ENCODE measurements around the gene MTSS2. TPM values are rescaled to one million over a fixed set of nuclear protein-coding genes. Genes with fewer than 3 reads are reported as not detected.
A peak's percentile ranks its signal among the peaks of the same experiment; 100 is the strongest.

Gene MTSS2
- total RNA-seq, 1 donor from 2014 or later, result 102 TPM

GRCh38 chr16:70712942-70713341 is 27.1 kb upstream of the MTSS2 start:
- Mint-ChIP-seq H3K27ac (peak overlapping the region; percentile 83), H3K4me3 (no peak overlapping the region), H3K36me3 (no peaks in the 10 kb centered on the region), H3K27me3 (ENCODE audit: low read depth) (no peaks in the 10 kb centered on the region), H3K4me1 (peaks cover 60% of the 10 kb centered on the region), H3K9me3 (no peaks in the 10 kb centered on the region)
- no peak for DNase-seq (ENCODE audit: low spot score in 2 of 2, unreplicated experiment in 2 of 2)
- TF ChIP-seq, protein P1, sequence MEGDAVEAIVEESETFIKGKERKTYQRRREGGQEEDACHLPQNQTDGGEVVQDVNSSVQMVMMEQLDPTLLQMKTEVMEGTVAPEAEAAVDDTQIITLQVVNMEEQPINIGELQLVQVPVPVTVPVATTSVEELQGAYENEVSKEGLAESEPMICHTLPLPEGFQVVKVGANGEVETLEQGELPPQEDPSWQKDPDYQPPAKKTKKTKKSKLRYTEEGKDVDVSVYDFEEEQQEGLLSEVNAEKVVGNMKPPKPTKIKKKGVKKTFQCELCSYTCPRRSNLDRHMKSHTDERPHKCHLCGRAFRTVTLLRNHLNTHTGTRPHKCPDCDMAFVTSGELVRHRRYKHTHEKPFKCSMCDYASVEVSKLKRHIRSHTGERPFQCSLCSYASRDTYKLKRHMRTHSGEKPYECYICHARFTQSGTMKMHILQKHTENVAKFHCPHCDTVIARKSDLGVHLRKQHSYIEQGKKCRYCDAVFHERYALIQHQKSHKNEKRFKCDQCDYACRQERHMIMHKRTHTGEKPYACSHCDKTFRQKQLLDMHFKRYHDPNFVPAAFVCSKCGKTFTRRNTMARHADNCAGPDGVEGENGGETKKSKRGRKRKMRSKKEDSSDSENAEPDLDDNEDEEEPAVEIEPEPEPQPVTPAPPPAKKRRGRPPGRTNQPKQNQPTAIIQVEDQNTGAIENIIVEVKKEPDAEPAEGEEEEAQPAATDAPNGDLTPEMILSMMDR (IDR thresholded peaks at IDR 0.05; ENCODE audit: unreplicated experiment), result no peak

DNA sequence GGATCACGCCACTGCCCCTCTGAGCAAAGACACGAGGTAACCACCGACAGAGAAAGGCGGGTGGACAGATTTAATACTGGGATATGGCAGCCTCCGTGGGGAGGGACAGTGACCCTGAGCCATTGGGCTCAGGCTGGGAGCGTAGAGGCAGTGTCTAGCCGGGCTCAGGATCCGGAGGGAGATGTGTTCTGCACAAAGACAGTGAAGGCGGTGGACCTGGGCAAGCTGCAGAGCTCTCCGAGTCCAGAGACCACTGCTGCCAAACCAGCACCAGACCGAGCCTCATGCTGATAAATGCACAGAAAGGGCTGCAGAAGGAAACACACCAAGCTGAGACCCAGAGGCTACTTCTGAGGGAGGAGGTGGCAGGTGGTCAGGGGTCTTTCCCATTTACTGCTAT is 26.5 kb upstream of the MTSS2 start:
- Mint-ChIP-seq H3K27ac (peak overlapping the region; percentile 83), H3K4me1 (peaks cover 64% of the 10 kb centered on the region), H3K4me3 (no peak overlapping the region)

DNA sequence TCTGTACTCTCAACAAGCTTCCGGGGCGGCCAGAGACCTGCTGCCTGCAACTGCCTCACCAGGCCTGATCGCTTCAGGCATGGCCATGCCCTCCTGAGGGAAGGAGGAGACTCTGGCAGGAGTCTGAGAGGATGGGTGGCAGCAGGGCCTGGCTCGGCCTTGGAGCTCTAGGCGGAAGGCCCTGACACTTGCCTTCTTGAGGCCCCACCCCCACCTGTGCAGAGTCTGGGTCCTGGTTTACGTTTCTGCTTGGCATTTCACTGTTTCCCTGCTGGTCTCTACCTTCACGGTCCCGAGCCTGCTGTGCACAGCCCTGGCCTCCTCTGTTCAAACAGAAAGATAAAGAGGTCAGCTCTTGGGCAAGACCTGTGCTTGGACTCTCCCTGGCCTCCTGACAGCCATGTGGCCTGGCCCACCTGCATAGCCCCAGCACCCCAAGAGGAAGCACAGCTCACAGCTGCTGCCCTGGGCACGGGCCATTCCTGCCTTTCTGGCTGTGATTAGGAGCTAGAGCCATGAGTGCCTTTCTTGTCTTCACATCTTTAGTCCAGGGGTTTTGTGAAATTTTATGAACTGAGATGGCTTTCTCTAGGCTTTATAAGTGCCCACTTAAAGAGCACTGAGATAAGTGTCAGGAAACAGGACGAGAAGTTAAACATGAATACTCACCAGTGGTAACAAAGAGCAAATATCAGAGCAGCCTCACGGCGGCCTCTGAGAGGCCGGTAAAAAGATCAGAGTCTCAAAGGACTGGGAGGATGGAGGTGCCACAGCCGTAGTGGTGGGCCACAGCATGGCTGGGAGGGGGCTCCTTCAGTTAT is 25.6 kb upstream of the MTSS2 start:
- DNase-seq (ENCODE audit: low spot score in 2 of 2, unreplicated experiment in 2 of 2), result no peak
- H3K27ac Mint-ChIP-seq, result peak overlapping the region; percentile 83
- H3K27me3 Mint-ChIP-seq (ENCODE audit: low read depth), result no peaks in the 10 kb centered on the region
- no peak overlapping the region for H3K4me3 Mint-ChIP-seq
- H3K9me3 Mint-ChIP-seq, result no peaks in the 10 kb centered on the region
- no peaks in the 10 kb centered on the region for H3K36me3 Mint-ChIP-seq
- TF ChIP-seq, protein P1 (IDR thresholded peaks at IDR 0.05; ENCODE audit: unreplicated experiment), result no peak
- H3K4me1 Mint-ChIP-seq, result peaks cover 69% of the 10 kb centered on the region

More for the DNA sequence above, 26.5 kb upstream of the MTSS2 start:
- Mint-ChIP-seq H3K9me3 (no peaks in the 10 kb centered on the region), H3K27me3 (ENCODE audit: low read depth) (no peaks in the 10 kb centered on the region), H3K36me3 (no peaks in the 10 kb centered on the region)
- no peak for DNase-seq (ENCODE audit: low spot score in 2 of 2, unreplicated experiment in 2 of 2)
- TF ChIP-seq, protein P1 (IDR thresholded peaks at IDR 0.05; ENCODE audit: unreplicated experiment), result no peak

GRCh38 chr16:70710422-70711210 is 24.8 kb upstream of the MTSS2 start:
- Mint-ChIP-seq H3K4me1 (peaks cover 61% of the 10 kb centered on the region), H3K27ac (peak overlapping the region; percentile 50)

GRCh38 chr16:70709942-70710341 is 24.1 kb upstream of the MTSS2 start:
- Mint-ChIP-seq H3K4me3 (no peak overlapping the region), H3K27me3 (ENCODE audit: low read depth) (no peaks in the 10 kb centered on the region), H3K9me3 (no peaks in the 10 kb centered on the region), H3K27ac (no peak overlapping the region), H3K36me3 (no peaks in the 10 kb centered on the region), H3K4me1 (peaks cover 54% of the 10 kb centered on the region)
- TF ChIP-seq, protein P1 (IDR thresholded peaks at IDR 0.05; ENCODE audit: unreplicated experiment), result no peak
- DNase-seq (ENCODE audit: low spot score in 2 of 2, unreplicated experiment in 2 of 2), result no peak

More at GRCh38 chr16:70710422-70711210, 24.8 kb upstream of the MTSS2 start:
- Mint-ChIP-seq H3K4me3 (no peak overlapping the region), H3K9me3 (no peaks in the 10 kb centered on the region), H3K27me3 (ENCODE audit: low read depth) (no peaks in the 10 kb centered on the region), H3K36me3 (no peaks in the 10 kb centered on the region)
- DNase-seq (ENCODE audit: low spot score in 2 of 2, unreplicated experiment in 2 of 2), result no peak
- TF ChIP-seq, protein P1 (IDR thresholded peaks at IDR 0.05; ENCODE audit: unreplicated experiment), result no peak

Data from mesothelial cell of epicardium (in vitro differentiated cells).